OCI-LY3 (cell line): ENCODE results near the gene TNFRSF6B.

Experiments
- H2AFZ ChIP-seq: fragments of 200-600, 300-600 bp; shearing (Covaris generic); 2 replicates; pipeline ENCODE4 v1.6.0; 2014; ENCODE audit warnings: antibody characterized with exemption, low read depth, low read length
- H3K27ac ChIP-seq: fragments of 200-600, 300-600 bp; sonication (generic); 2 replicates; pipeline ENCODE4 v1.5.1; 2014; ENCODE audit warnings: mild to moderate bottlenecking, low read length, moderate library complexity, mixed read lengths
- H3K27me3 ChIP-seq: fragments of 200-600, 300-600 bp; sonication (generic); 2 replicates; pipeline ENCODE4 v1.6.1; 2014; ENCODE audit warnings: low read depth, low read length, mixed read lengths
- H3K36me3 ChIP-seq: fragments of 200-600, 300-600 bp; sonication (generic); replicated peaks from 2 replicates; pipeline ENCODE3; 2014; ENCODE audit warnings: low read depth, low read length, mixed read lengths
- H3K4me1 ChIP-seq: fragments of 300-600, 200-600 bp; sonication (generic); 2 replicates; pipeline ENCODE4 v1.6.1; 2014; ENCODE audit warnings: low read length, mixed read lengths
- H3K4me2 ChIP-seq: fragments of 200-600, 300-600 bp; sonication (generic); 2 replicates; pipeline ENCODE4 v1.6.1; 2014; ENCODE audit warnings: low read length, mixed read lengths
- H3K4me3 ChIP-seq: fragments of 300-600, 200-600 bp; sonication (generic); 2 replicates; pipeline ENCODE4 v1.5.1; 2014; ENCODE audit warnings: antibody characterized with exemption, mild to moderate bottlenecking, low read length, moderate library complexity
- H3K79me2 ChIP-seq: fragments of 300-600, 200-600 bp; shearing (Covaris generic); 2 replicates; pipeline ENCODE4 v1.6.1; 2014; ENCODE audit warnings: mild to moderate bottlenecking, low read length, mixed read lengths
- H3K9ac ChIP-seq: fragments of 300-600, 200-600 bp; shearing (Covaris generic); 2 replicates; pipeline ENCODE4 v1.6.0; 2014; ENCODE audit warnings: mild to moderate bottlenecking, low read length, moderate library complexity
- H3K9me3 ChIP-seq: fragments of 200-600, 300-600 bp; shearing (Covaris generic); 2 replicates; pipeline ENCODE4 v1.6.1; 2014; ENCODE audit warnings: low read length, mixed read lengths; ENCODE audit not compliant: insufficient read depth
- H4K20me1 ChIP-seq: fragments of 200-600, 300-600 bp; sonication (generic); 2 replicates; pipeline ENCODE4 v1.6.1; 2016; ENCODE audit warnings: low read length, mixed read lengths; ENCODE audit not compliant: insufficient read depth
- CTCF ChIP-seq: fragments of 200-600, 300-600 bp; sonication (generic); IDR thresholded peaks from 2 replicates; pipeline ENCODE4 v1.5.1; 2014; ENCODE audit warnings: antibody characterized with exemption, low read length, low read depth
- EZH2phosphoT487 ChIP-seq: fragments of 200-600 bp; shearing (Covaris generic); IDR thresholded peaks from 2 replicates; pipeline ENCODE4 v1.6.1; 2018; ENCODE audit warnings: antibody characterized with exemption, mixed run types, low read depth

TNFRSF6B gene

GRCh38 chr20:63731410-63731809 lies 35.0 kb downstream of the TNFRSF6B start:
- Histone ChIP-seq H3K27me3 (no peaks in the 10 kb centered on the region), H3K36me3 (peaks cover 43% of the 10 kb centered on the region), H3K4me2 (peak overlapping the region; percentile 58), H2AFZ (no peak overlapping the region), H3K79me2 (peaks cover 24% of the 10 kb centered on the region), H3K4me3 (peak overlapping the region; percentile 48), H3K4me1 (peaks cover 65% of the 10 kb centered on the region), H3K9me3 (peaks cover 6% of the 10 kb centered on the region; the same call in 1 of the 2 replicates), H3K27ac (peak overlapping the region; percentile 99), H3K9ac (peak overlapping the region; percentile 76; the same call in 1 of the 2 replicates), H4K20me1 (no peaks in the 10 kb centered on the region)
- no peak for TF ChIP-seq EZH2phosphoT487
- no peak for TF ChIP-seq CTCF

DNA sequence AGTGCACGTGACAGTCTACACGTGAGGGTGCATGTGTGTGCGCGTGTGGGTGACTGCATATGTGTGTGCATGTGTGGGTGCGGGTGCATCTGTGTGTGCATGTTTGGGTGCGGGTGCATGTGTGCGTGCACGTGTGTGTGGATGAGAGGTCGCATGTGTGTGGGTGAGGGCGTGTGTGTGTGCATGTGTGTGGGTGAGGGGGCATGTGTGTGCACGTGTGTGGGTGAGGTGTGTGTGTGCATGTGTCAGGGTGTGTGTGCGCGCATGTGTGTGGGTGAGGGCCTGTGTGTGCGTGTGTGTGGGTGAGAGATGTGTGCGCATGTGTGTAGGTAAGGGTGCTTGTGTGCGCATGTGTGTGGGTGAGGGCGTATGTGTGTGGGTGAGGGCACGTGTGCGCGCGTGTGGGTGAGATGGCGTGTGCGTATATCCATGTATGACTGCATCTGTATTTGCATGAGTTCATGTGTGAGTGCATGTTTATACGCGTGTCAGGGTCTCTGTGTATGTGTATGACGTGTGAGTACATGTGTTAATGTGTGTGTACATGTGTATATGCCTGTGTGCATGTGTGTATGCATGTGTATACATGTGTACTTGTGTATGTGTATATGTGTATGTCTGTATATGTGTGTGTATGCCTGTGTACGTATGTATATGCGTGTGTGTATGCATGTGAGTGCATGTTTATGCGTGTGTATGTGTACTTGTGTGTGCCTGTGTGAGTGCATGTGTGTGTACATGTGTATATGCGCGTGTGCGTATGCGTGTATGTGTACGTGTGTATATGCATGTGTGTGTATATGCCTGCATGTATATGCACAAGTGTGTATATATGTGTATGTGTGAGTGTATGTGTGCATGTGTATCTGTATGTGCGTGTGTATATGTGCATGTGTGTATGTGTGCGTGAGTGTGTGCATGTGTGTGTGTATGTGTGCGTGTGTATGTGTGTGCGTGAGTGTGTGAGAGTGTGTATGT lies 36.0 kb downstream of the TNFRSF6B start:
- Histone ChIP-seq H3K9me3 (no peaks in the 10 kb centered on the region), H3K4me3 (no peak overlapping the region), H2AFZ (no peak overlapping the region), H3K27ac (0 out of 2 replicates have a peak overlapping the region, but pooled peaks have one; percentile 99), H3K4me2 (no peak overlapping the region), H3K4me1 (peaks cover 67% of the 10 kb centered on the region), H3K9ac (no peak overlapping the region), H3K36me3 (peaks cover 36% of the 10 kb centered on the region), H3K27me3 (no peaks in the 10 kb centered on the region), H3K79me2 (peaks cover 18% of the 10 kb centered on the region), H4K20me1 (no peaks in the 10 kb centered on the region)
- TF ChIP-seq CTCF (no peak), EZH2phosphoT487 (no peak)

GRCh38 chr20:63733117-63733516 lies 36.7 kb downstream of the TNFRSF6B start:
- Histone ChIP-seq H2AFZ (no peak overlapping the region), H3K9me3 (no peaks in the 10 kb centered on the region), H3K4me3 (no peak overlapping the region), H3K4me1 (peaks cover 62% of the 10 kb centered on the region), H3K27me3 (no peaks in the 10 kb centered on the region), H4K20me1 (no peaks in the 10 kb centered on the region), H3K4me2 (no peak overlapping the region), H3K79me2 (peaks cover 18% of the 10 kb centered on the region), H3K27ac (peak overlapping the region; percentile 2; the same call in 1 of the 2 replicates), H3K9ac (no peak overlapping the region), H3K36me3 (peaks cover 31% of the 10 kb centered on the region)
- no peak for TF ChIP-seq CTCF
- no peak for TF ChIP-seq EZH2phosphoT487

GRCh38 chr20:63733579-63734081 lies 37.2 kb downstream of the TNFRSF6B start:
- Histone ChIP-seq H3K27ac (peak overlapping the region; percentile 2; the same call in 1 of the 2 replicates), H3K9me3 (no peaks in the 10 kb centered on the region), H2AFZ (no peak overlapping the region), H3K36me3 (peaks cover 31% of the 10 kb centered on the region), H3K9ac (no peak overlapping the region), H3K79me2 (peaks cover 18% of the 10 kb centered on the region), H3K4me1 (peaks cover 62% of the 10 kb centered on the region), H4K20me1 (no peaks in the 10 kb centered on the region), H3K4me2 (no peak overlapping the region), H3K27me3 (no peaks in the 10 kb centered on the region), H3K4me3 (no peak overlapping the region)
- TF ChIP-seq CTCF (no peak), EZH2phosphoT487 (no peak)
